ENCODE results near the gene CCDC28A. TPM values are rescaled to one million over a fixed set of nuclear protein-coding genes. Genes with fewer than 3 reads are reported as not detected.

The CCDC28A gene
- total RNA-seq, 1 experiment from 2014 or later: 12.0 TPM

DNA sequence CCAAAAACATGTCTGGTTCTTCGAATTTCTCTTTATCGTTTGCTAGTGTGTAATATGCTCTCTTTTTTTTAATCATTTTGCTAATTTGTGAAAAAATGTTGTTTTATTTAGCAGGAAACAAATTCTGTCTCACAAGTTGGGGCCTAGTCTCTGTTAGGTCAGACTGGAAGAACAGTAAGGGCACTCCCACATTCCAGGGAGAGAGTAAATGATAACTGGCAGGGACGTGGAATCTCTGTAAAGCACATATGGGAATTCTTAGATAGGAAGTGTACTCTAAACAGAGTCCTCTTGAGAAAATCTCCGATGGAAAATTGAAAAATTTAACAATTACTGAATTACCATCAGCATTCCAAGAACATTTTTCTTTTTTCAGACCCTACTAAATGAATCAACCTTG, 16.4 kb upstream of the CCDC28A start:
- DNase-seq (ENCODE audit: low read depth, low spot score) (no peak), ATAC-seq (no peak)
- Histone ChIP-seq H3K27me3 (ENCODE audit: insufficient read depth, low read length) (no peaks in the 10 kb centered on the region), H3K9me2 (ENCODE audit: insufficient read depth) (no peaks in the 10 kb centered on the region), H3K4me2 (ENCODE audit: low read length) (no peak overlapping the region), H3K4me1 (ENCODE audit: control insufficient read depth in 1 of 2, insufficient read depth in 2 of 2, low read length in 2 of 2) (no peaks in the 10 kb centered on the region), H2AFZ (ENCODE audit: low read depth, low read length, poor library complexity, severe bottlenecking) (no peak overlapping the region), H3K4me3 (replicated peaks in 1 of 2; ENCODE audit: low read depth in 1 of 2, low read length in 2 of 2) (no peak overlapping the region), H3K9me3 (ENCODE audit: control insufficient read depth in 1 of 2, insufficient read depth in 1 of 2, low read depth in 1 of 2, low read length in 2 of 2) (no peaks in the 10 kb centered on the region), H4K20me1 (ENCODE audit: insufficient read depth) (no peaks in the 10 kb centered on the region), H3K9ac (ENCODE audit: low read length) (no peak overlapping the region), H3K27ac (ENCODE audit: low read depth, low read length) (no peak overlapping the region), H3K79me2 (ENCODE audit: insufficient read depth, low read length) (no peaks in the 10 kb centered on the region), H3K36me3 (ENCODE audit: control insufficient read depth in 1 of 2, insufficient read depth in 2 of 2, low read length in 2 of 2) (no peaks in the 10 kb centered on the region)
- ChIA-PET POLR2A (no interaction called here), CTCF (no interaction called here), RAD21 (ENCODE audit: low non-redundant PET in 1 of 2, low total read pairs in 2 of 2, uncharacterized antibody in 2 of 2, unreplicated experiment in 2 of 2) (no interaction called here)
- TF ChIP-seq ZNF274 (IDR thresholded peaks at IDR 0.05; ENCODE audit: low read depth, low read length) (no peak), SIN3A (IDR thresholded peaks at IDR 0.05; ENCODE audit: low read depth) (no peak), TCF7L2 (IDR thresholded peaks at IDR 0.05; ENCODE audit: borderline replicate concordance, extremely low read depth, insufficient read depth, insufficient read length) (no peak), SRF (IDR thresholded peaks at IDR 0.05; ENCODE audit: low read depth) (no peak), CBX3 (IDR thresholded peaks at IDR 0.05; ENCODE audit: low read depth) (no peak), POLR2A (IDR thresholded peaks at IDR 0.05; ENCODE audit: borderline replicate concordance, extremely low read depth, insufficient read depth, insufficient read length) (no peak), SP1 (IDR thresholded peaks at IDR 0.05; ENCODE audit: low read depth) (no peak), RAD21 (IDR thresholded peaks at IDR 0.05; ENCODE audit: low read depth) (no peak), JUND (IDR thresholded peaks at IDR 0.05) (no peak), EGR1 (IDR thresholded peaks at IDR 0.05; ENCODE audit: low read depth) (no peak), EZH2phosphoT487 (IDR thresholded peaks at IDR 0.05; ENCODE audit: borderline replicate concordance) (no peak), ZBTB33 (IDR thresholded peaks at IDR 0.05; ENCODE audit: extremely low read depth, insufficient replicate concordance, low read length) (no peak), EZH2 (IDR thresholded peaks at IDR 0.05) (no peak), FOSL1 (IDR thresholded peaks at IDR 0.05; ENCODE audit: low read depth) (no peak), ZFX (IDR thresholded peaks at IDR 0.05) (no peak)
- TF ChIP-seq, protein P1, sequence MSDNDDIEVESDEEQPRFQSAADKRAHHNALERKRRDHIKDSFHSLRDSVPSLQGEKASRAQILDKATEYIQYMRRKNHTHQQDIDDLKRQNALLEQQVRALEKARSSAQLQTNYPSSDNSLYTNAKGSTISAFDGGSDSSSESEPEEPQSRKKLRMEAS (IDR thresholded peaks at IDR 0.05): no peak
- TF ChIP-seq, protein P2, sequence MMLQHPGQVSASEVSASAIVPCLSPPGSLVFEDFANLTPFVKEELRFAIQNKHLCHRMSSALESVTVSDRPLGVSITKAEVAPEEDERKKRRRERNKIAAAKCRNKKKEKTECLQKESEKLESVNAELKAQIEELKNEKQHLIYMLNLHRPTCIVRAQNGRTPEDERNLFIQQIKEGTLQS (IDR thresholded peaks at IDR 0.05): no peak
- TF ChIP-seq, protein P3, sequence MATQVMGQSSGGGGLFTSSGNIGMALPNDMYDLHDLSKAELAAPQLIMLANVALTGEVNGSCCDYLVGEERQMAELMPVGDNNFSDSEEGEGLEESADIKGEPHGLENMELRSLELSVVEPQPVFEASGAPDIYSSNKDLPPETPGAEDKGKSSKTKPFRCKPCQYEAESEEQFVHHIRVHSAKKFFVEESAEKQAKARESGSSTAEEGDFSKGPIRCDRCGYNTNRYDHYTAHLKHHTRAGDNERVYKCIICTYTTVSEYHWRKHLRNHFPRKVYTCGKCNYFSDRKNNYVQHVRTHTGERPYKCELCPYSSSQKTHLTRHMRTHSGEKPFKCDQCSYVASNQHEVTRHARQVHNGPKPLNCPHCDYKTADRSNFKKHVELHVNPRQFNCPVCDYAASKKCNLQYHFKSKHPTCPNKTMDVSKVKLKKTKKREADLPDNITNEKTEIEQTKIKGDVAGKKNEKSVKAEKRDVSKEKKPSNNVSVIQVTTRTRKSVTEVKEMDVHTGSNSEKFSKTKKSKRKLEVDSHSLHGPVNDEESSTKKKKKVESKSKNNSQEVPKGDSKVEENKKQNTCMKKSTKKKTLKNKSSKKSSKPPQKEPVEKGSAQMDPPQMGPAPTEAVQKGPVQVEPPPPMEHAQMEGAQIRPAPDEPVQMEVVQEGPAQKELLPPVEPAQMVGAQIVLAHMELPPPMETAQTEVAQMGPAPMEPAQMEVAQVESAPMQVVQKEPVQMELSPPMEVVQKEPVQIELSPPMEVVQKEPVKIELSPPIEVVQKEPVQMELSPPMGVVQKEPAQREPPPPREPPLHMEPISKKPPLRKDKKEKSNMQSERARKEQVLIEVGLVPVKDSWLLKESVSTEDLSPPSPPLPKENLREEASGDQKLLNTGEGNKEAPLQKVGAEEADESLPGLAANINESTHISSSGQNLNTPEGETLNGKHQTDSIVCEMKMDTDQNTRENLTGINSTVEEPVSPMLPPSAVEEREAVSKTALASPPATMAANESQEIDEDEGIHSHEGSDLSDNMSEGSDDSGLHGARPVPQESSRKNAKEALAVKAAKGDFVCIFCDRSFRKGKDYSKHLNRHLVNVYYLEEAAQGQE (IDR thresholded peaks at IDR 0.05; ENCODE audit: low read depth): no peak
- intact Hi-C loops (cut with micrococcal nuclease): no loop called here
- no TSS peak for BruUV-seq (replicated peaks)

Data from HCT116 (cell line).